NCI-H82 treated with DMSO at 0.1 percent for 48 hours (cell line): ENCODE data around the gene HLA-DRB1.
"Not testable (repeated sequence)": the region's sequence is repeated elsewhere in the genome, so short reads cannot be mapped to it uniquely, and the experiment has no call there.

Source experiments
- DNase-seq: peaks from one replicate; lab custom pipeline; 2025; ENCODE audit not compliant: unreplicated experiment; lab: John Stamatoyannopoulos, UW

Gene HLA-DRB1

GRCh38 chr6:32589596-32590449 lies at the start of gene HLA-DRB1:
Gene HLA-DRB1 (minus strand): TSS chr6:32589848. CDS start chr6:32589742, 106 bp downstream.
- DNase-seq, result no peak

GRCh38 chr6:32638532-32639219 lies 49.0 kb upstream of the HLA-DRB1 start:
- no peak for DNase-seq

GRCh38 chr6:32637883-32638282 lies 48.2 kb upstream of the HLA-DRB1 start:
- no peak for DNase-seq

- DNase-seq, result no peak
Measured at GRCh38 chr6:32637219-32637880, 47.7 kb upstream of the HLA-DRB1 start, which contains the start of gene HLA-DQA1. Gene HLA-DQA1 (plus strand): TSS chr6:32637406. CDS start chr6:32637459, 53 bp downstream.

GRCh38 chr6:32635526-32636123 lies 46.0 kb upstream of the HLA-DRB1 start:
- DNase-seq, result no peak

GRCh38 chr6:32629793-32630192 lies 40.1 kb upstream of the HLA-DRB1 start:
- not testable (repeated sequence) for DNase-seq

GRCh38 chr6:32627831-32628230 lies 38.2 kb upstream of the HLA-DRB1 start:
- DNase-seq, result no peak

- DNase-seq, result no peak
Measured at GRCh38 chr6:32627249-32627648, 37.6 kb upstream of the HLA-DRB1 start.

GRCh38 chr6:32625137-32625536 lies 35.5 kb upstream of the HLA-DRB1 start:
- no peak for DNase-seq

GRCh38 chr6:32624565-32624964 lies 34.9 kb upstream of the HLA-DRB1 start:
- no peak for DNase-seq

- DNase-seq, result no peak
Measured at GRCh38 chr6:32623693-32624092, 34.0 kb upstream of the HLA-DRB1 start.

GRCh38 chr6:32622545-32623401 lies 33.1 kb upstream of the HLA-DRB1 start:
- peak; percentile 17 for DNase-seq

- DNase-seq, result no peak
Measured at GRCh38 chr6:32621372-32621771, 31.7 kb upstream of the HLA-DRB1 start.

GRCh38 chr6:32617751-32618150 lies 28.1 kb upstream of the HLA-DRB1 start:
- no peak for DNase-seq

- no peak for DNase-seq
Measured at GRCh38 chr6:32615885-32616532, 26.4 kb upstream of the HLA-DRB1 start.

- DNase-seq, result no peak
Measured at GRCh38 chr6:32614366-32615081, 24.9 kb upstream of the HLA-DRB1 start.

- no peak for DNase-seq
Measured at GRCh38 chr6:32613475-32613874, 23.8 kb upstream of the HLA-DRB1 start.

- no peak for DNase-seq
Measured at GRCh38 chr6:32610682-32611296, 21.1 kb upstream of the HLA-DRB1 start.
